NCI-H1694 treated with DMSO at 0.1 percent for 48 hours (cell line): ENCODE results near the gene FYN.

ENCODE experiments used
- DNase-seq: peaks from one replicate; lab custom pipeline; 2025; lab: John Stamatoyannopoulos, UW

Gene FYN

DNA sequence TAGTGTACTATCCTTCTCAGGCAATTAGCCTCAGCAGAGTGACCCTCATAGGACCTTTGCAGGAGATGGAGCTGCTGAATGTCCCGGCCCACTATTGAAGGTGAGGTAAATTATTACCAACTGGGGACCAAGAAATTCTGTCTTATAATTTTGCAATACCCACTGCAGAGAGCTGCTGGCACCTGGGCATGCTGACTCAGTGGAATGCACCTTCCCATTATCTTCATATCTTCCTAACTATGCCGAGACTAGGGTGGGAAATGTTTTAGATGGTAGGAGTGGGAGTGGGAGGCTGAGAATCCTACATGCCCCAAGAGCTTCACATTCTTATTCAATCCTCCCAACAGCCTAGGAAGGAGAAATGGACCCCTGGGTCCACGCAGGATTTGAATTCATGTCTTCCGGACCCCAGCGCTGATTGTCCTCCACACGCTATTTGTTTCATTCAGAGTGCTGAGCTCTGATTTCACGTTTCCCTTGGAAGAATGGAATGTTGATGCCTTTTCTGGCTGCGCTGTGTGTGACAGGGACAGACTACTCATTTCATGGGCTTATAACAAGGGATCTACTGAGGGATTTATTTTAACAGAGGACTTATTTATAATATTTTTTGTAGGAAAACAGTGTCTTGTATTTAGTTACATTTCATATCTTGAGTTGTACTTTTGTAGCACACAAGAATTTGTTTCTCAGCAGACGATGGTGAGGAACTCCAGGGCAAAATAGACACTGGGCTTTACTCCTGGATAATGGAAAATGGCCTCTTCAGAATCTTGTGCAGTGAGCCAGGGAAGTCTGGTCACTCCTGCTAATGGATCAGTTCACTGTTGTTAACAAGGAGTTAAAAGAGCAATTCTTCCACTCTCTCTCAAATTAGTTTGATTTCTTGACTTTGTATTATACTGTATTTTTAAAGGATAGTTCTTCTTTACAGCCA is 66.4 kb downstream of the FYN start:
- DNase-seq = no peak

DNA sequence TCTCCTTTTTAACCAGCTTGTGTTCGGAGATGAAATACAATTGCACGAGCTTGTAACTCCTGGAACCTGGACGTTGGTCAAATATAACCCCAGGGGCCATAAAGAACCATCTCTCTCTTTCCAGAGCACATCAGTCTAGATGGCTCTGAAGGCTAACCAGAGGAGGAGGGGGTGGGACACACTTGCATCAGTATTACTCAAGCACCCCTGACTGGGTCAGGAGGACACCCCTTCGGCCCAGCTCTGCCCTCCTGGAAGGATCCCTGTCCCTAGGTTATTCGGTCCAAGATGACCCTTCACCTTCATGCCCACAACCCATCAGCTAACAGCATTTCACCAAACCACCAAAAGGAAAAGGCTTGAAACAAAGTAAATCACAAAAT is 67.1 kb downstream of the FYN start:
- DNase-seq = no peak

DNA sequence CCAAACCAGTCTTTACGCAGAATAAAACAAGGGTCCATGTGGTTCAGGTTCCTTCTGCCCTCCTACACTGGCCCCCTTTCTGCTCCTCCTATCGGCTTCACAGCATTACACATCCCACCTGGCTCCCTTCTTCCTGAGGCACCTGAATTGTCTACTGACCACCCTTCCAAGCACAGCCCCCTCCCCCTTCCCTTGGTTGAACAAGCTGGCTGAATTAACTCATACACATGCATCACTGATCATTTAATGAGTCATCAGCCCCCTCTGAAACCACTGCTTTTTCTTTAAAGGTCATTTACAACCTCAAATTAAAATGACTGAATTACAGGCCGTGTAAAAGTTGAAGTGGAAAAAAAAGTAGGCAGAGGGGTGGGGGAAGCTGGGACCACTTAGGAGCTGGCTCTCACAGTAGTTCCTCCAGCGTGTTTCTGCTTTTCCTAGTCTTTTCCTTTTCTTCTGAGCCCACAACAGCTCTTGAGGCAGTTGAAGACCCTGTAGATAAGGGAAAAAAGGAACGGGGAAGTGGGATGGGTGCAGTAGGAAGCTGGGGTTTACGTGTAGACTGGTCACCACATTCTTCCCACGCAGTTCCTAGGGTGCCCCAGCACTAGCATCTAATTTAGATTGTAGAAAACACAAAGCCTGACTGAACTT is 67.6 kb downstream of the FYN start:
- DNase-seq = no peak

DNA sequence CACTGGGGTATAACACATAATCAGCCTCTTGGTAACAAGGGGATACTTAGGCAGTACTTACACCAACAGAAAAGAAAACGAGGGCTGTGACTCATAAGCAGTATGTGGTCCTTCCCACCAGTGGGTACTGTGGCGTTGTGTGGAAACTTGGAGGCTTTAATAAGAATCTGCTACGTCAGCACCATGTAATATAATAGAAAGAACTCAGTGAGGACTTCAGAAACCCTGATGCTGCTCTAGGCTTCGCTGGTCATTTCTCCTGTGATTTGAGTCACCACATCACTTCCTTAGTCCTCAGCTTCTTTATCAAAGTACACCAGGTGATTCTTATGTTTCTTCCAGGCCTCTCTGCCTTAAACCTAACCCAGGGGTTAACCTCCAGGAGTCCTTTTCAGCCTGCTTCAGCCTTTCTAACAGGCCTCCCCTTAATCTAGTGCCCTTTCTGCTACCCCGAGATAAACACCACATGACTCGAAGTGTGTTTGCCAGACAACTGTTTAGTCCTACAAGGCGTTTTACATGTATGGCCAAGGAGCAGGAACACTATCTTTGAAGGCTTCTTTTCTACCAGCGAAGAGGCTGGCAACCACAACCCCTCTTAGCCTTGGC is 68.5 kb downstream of the FYN start:
- DNase-seq = no peak

DNA sequence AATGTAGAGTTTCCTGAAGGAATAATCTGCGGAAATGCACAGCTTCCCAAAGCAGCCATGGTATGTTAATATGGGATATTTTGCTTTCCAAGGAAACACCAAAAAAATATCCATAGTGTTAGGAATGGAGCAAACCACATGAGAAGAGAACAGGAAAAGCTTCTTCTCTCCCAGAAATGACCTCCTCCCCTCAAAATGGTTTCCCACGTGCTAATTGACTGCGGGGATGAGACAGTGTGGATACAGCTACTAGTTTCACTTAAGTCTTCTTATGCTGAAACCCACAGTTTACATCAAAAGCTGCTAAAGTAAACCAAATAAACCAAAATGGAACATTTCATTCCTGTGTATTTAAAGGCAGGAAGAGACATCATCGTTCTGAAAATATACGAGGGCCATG is 69.4 kb downstream of the FYN start:
- DNase-seq = no peak

DNA sequence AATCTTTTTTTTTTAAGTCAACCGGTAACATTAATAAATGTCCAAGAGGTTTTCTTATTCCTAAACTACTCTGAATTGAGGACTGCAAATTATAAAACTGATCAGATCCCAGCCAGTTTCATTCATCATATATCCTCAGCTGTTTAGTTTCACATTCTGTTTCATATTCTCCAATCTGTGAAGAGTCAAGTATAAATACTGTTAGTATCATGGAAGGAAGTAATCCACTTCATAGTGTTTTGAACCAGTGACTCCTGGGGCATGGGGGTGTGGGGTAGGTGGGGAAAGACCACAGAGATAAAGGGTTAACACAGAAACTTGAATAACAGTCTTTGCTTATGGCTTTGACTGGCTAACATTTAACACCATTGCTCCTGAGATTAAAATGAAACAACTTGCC is 69.9 kb downstream of the FYN start:
- DNase-seq = no peak

DNA sequence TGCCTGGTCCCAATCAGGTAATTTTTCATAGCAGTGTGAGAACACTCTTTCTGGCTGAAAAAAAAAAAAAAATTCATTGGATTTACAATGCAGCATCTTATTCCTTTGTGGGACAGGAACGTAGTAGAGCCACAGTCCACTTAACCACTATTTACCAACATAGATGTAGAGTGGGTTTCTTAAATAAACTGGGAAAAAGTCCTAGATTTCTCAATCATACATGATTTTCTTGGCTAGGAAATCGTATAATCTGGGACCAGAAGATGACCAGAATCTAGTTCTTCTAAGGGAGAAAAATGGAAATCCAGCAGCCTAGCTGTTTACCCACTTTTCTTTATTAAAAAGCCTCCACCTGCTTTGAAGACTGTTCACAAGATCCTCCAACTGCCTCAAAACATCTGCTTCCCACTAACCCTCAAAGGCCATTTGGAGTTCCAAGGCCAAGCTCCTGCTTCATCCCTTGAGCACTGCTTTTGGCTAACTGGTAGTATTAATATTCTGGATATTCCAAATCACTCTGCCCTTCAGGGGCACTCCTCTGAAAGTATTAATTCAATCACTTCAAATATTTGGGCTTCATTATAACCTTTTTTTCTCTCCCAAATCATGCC is 70.4 kb downstream of the FYN start:
- no peak for DNase-seq

DNA sequence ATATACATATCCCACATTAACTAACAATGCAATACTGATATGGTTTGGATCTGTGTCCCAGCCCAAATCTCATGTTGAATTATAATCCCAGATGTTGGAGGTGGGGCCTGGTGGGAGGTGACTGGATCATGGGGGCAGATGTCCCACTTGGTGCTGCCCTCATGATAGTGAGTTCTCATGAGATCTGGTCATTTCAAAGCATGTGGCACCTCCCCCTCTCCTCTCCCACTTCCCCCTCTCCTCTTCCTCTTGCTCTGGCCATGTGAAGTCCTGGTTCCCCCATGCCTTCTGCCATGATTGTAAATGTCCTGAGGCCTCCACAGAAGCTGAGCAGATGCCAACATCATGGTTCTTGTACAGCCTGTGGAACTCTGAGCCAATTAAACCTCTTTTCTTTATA is 71.2 kb downstream of the FYN start:
- no peak for DNase-seq

DNA sequence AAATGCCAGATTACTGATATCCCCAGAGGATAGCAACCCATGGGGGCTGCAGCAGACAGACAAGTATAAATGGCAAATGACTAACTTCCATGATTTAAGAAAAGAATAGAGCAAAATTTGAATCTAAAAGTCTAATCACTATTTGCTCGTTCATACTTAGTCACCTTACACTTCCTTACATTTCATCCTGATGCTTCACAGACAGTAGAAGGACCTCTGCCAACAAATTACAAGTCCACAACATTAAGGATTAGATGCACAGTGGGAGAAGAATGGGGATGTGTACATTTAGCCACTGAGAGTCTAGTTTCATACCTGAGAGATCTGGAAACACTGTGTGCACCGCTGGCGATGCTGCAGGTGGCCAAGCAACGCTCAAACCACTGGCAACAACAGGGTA is 72.4 kb downstream of the FYN start:
- DNase-seq = no peak

DNA sequence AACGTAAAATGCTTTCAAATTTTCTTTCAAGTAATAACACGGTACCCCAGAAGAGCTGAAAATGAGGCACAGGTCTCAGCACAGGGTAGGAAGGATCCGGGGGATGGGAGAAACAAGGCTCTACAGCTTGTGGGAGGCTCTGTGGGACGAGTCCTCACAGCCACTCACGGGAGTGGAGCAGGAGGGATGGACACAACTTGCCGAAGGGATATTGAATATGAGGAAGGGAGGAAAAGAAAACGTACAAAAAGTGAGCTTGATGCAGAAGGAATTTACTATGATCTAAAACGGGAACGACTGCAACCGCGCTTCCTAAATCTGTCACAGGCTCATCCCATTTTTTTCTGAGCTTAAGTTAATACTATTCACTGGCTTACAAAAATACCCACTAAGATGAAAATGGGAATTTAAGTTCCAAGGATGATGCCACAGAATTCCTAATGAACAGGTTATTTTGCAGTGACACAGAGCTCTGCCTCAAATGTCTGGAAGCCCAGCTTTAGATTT is 72.9 kb downstream of the FYN start:
- no peak for DNase-seq

DNA sequence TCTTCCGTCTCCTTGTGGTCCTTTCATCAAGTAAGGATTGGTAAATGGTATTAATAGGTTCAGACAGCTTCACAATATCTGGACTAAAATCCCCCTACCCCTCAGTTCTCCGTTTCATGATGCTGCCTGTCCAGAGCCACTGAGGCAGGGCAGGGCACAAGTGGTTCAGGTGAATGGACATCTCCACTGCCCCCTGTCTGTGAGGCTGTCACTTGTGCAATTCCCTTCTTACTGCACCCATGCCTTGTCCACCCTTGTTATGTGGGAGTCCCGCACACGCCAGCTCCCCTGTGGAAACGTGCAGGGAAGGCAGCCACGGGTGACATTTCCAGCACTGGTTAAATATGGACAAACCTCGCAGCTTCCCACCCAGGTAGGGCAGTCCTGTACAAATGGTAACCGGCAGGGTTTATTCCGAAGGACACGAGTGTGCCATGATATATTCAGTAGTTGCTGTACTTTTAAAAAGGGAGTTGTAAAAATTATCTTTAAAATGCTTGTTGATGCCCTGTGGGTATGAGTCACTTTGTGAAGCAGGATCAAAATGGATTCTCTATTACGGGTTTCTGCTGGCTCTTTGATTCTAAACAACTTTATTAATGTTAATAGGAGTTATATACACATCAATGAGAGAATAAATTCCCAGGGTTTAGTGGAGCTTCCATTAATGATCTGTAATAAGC is 73.5 kb downstream of the FYN start:
- DNase-seq = no peak

DNA sequence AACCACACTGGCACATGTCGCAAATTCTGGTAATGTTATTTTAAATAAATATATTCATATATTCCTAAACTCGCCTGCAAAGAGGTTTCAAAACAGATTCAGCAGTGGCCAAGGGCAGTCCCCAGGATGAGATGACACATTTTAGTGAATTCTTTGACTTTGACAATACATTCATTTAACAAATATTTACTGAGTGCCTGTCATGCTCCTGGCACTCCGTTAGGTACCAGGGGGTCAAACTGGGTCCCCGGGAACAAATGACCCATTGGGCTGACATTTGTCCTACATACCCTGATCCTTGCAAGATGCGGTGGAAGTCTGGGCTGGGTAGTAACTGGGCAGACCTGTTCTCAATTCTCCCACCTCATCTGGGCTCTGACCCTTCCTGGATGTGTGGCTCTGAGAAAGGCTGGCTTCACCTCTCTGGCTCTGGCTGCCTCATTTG is 74.9 kb downstream of the FYN start:
- no peak for DNase-seq

DNA sequence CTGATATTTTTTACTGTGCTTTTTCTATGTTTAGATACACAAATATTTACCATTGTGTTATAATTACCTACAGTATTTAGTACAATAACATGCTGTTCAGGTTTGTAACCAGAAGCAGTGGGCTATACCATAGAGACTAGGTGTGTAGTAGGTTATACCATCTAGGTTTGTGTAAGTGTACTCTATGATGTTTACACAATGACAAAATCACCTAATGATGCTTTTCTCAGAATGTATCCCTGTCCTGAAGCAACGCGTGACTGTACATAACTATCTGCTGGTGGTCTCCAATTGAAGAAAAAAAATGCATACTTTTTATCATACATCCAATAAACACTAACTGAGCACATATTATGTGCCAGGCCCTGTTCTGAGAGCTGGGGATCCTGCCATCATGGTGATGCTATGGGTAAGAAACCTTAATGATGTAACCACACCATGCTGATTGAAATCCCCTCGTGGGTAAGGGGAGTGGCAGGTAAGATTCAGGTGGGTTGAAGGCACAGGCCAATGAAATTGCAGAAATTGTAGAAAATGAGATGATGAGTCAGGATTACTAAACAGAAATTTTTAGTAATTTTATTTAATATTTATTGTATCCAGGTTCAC is 76.8 kb downstream of the FYN start:
- DNase-seq = no peak

DNA sequence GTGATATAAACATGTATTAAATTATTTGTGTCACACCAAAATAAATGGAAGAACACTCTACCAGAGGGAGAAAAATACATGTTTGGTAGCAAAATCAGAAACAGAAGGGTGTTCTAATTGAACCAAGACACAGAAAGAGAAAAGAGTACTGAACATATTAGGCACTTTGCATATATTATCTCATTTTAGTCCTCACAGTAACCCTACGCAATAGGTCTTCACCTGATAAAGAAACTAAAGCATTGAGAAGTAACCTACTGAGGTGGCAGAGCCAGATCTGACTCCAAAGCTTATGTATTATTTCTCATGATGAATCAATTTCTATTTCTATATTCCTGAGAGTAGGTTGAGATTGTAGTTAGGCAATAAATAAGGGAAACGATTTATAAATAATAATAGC is 77.7 kb downstream of the FYN start:
- DNase-seq = no peak

DNA sequence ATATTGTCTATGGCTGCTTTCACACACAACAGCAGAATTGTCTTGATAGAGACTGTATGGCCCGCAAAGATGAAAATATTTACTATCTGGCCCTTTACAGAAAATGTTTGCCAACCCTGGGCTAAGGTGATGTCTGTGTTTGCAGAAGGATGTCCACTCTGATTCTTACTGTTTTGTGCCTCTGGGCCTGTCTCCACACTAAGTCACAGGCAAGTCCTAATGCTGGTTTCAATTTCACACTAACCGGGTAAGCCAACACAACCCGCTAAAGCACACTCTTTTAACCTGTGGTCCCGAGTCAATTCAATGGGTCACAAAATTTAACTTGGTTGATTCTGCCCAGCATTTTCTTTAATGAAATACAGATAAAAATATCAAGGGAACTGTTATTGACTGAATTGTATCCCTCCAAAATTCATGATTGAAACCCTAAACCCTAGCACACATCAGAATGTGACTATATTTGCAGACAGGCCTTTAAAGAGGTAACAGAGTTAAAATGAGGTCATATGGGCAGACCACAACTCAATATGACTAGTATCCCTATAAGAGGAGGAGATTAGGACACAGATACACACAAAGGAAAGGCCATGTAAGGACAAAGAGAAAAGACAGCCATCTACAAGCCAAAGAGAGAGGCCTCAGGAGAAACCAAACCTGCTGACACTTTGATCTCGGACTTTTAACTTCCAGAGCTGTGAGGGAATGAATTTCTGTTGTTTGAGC is 78.4 kb downstream of the FYN start:
- no peak for DNase-seq

DNA sequence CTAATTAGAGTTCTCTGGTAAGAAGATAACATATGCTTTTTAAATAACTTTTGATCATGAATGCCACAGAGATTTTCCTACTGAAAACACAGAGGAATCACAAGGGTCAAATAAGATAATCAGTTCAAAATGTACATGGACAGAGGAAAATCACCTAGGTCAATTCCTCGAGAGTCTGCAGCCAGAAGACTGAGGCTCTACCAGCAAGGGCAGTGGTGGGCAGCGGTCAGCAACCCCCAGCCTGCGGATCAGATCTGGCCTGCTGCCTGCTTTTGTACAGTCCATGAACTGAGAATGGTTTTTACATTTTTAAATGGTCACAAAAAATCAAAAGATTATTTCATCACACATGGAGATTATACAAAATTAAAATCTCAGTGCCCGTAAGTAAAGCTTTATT is 79.0 kb downstream of the FYN start:
- no peak for DNase-seq

DNA sequence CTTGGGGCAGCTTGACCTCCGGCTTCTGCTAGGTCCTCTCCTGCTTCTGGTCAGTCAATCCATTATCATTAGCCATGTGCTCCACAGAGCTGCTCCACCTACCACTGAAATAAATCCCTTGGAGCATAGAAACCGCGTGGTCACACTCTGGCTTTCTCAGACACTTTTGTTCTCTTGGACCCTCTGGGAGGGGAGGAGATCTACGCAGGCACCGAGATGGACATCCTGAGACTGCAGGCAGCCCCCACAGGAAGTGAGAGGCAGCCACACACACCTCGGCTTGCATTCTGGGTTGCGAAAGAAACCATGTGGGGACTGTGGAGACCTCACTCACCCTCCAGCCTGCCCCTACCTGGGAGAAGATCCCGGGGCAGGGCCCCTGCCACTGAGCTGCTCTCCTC is 79.5 kb downstream of the FYN start:
- no peak for DNase-seq

DNA sequence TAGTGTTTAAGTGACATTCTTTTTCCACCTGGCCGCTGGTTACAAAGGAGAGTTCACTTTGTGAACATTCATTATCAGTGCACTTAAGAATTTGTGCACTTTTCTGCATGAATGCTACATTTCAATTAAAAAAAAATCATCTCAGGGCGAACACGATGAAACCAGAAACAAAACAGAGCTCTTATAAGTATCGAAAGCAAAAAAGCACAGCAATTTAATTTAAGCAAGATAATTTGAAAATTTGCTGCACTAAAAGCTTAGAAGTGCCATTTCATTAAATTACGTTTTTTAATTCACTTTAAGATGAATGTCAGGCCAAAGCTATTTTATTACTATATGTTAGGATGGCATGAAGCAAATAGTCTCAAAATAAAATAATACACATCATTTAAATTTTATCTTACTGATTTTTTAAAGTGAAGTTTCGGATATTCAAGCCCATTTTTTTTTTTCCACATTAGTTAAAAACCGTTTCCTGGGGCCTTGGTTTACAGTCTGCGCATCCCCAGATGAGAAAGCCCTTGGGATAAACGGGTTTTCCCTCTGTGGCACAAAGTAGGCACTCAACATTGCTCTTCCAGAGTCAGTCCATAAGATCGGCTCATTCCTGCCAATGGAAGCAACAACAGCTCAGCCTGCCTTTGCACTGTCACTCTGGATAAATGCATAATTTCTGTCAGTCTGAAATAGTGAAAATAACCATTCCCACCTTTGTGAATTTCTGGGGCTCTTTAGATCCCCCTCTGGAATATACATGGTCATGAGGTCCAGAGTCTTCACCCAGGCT is 80.1 kb downstream of the FYN start:
- DNase-seq = no peak

DNA sequence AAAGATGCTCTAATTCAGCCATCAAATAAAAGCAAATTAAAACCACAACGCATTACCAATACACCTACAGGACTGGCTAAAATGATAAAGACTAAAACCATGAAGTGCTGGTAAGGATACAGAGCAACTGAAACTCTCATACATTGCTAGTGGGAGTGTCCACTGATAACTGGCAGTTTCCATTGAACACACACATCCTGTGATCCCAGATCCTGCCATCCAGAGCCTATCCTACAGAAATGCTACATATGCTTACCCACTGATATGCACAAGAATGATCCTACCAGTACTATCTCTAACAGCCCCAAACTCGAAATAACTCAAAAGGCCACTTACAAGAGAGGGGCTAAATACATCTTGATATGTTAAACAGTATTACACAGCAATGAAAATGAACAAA is 81.0 kb downstream of the FYN start:
- DNase-seq = no peak

DNA sequence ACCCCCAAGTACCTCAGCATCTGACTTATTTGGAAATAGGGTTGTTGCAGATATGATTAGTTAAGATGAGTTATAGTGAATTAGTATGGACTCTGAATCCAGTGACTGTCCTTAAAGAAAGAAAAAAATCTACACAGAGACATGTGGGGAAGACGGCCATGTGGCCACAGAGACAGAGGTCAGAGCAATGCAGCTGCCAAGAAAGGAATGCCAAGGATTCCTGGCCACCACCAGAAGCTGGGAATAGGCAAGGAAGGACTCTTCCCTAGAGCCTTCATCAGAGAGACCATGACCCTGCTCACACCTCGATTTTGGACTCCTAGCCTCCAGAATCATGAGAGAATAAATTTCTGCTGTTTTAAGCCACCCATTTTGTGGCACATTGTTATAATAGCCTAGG is 81.8 kb downstream of the FYN start:
- DNase-seq = no peak
